CD14-positive monocyte (primary cell): ENCODE results near the gene ERC1. TPM values are rescaled to one million over a fixed set of nuclear protein-coding genes. Genes with fewer than 3 reads are reported as not detected.

ENCODE experiments used
- DNase-seq, 3 donors: peaks; one replicate each; pipeline ENCODE4 v3.0.0-alpha.2; 2011 to 2022
- H2AFZ ChIP-seq: 2 replicates; pipeline ENCODE4 v1.6.0; 2012; ENCODE audit warnings: mild to moderate bottlenecking, low read depth, low read length, inconsistent platforms; ENCODE audit not compliant: insufficient read depth, poor library complexity, severe bottlenecking
- H3K27ac ChIP-seq, 2 donors: 1 replicate in 1 of 2; 2 replicates in 1 of 2; pipeline ENCODE4 v1.5.1; 2012 to 2013; ENCODE audit warnings: low read length in 2 of 2, control low read depth in 1 of 2, inconsistent platforms in 1 of 2, low read depth in 1 of 2, mild to moderate bottlenecking in 1 of 2
- H3K27me3 ChIP-seq, 2 donors: one replicate each; pipeline versions ENCODE4 v1.6.0 to v1.6.1; 2011 to 2013; ENCODE audit warnings: low read length in 2 of 2; ENCODE audit not compliant: control insufficient read depth in 2 of 2, insufficient read depth in 2 of 2
- H3K36me3 ChIP-seq, 2 donors: replicated peaks in 1 of 2; 1 replicate in 1 of 2; 2 replicates in 1 of 2; pipeline versions ENCODE4 v1.5.1 to v1.6.1; 2012 to 2013; ENCODE audit warnings: low read length in 2 of 2, control low read depth in 1 of 2, inconsistent platforms in 1 of 2, mild to moderate bottlenecking in 1 of 2; ENCODE audit not compliant: insufficient read depth in 2 of 2, control insufficient read depth in 1 of 2
- H3K4me1 ChIP-seq, 2 donors: 1 replicate in 1 of 2; 2 replicates in 1 of 2; pipeline versions ENCODE4 v1.5.1 to v1.6.1; 2012 to 2013; ENCODE audit warnings: low read length in 2 of 2, control low read depth in 1 of 2, inconsistent platforms in 1 of 2, mild to moderate bottlenecking in 1 of 2, moderate library complexity in 1 of 2; ENCODE audit not compliant: insufficient read depth in 2 of 2, control insufficient read depth in 1 of 2
- H3K4me2 ChIP-seq: replicated peaks from 2 replicates; pipeline ENCODE3; 2012; ENCODE audit warnings: low read length, moderate library complexity, mild to moderate bottlenecking; ENCODE audit not compliant: poor library complexity, severe bottlenecking; ENCODE audit errors: extremely low read depth
- H3K4me3 ChIP-seq, 3 experiments: fragments of 200-600 bp in 1 of 3; sonication (generic) in 1 of 3; replicated peaks in 1 of 3; 1 replicate in 2 of 3; 2 replicates in 1 of 3; pipeline ENCODE4 v1.5.1; 2011 to 2013; ENCODE audit warnings: low read length in 3 of 3, mild to moderate bottlenecking in 3 of 3, control low read depth in 2 of 3, low read depth in 2 of 3, inconsistent platforms in 1 of 3, moderate library complexity in 1 of 3
- H3K79me2 ChIP-seq: 2 replicates; pipeline ENCODE4 v1.6.0; 2012; ENCODE audit warnings: mild to moderate bottlenecking, control low read depth, inconsistent platforms, low read length, moderate library complexity; ENCODE audit not compliant: insufficient read depth
- H3K9ac ChIP-seq: 2 replicates; pipeline ENCODE4 v1.6.0; 2017; ENCODE audit warnings: low read length, mild to moderate bottlenecking; ENCODE audit not compliant: insufficient read depth, poor library complexity, severe bottlenecking
- H3K9me3 ChIP-seq, 2 donors: replicated peaks in 1 of 2; 1 replicate in 1 of 2; 2 replicates in 1 of 2; pipeline versions ENCODE4 v1.5.1 to v1.6.1; 2012 to 2013; ENCODE audit warnings: low read length in 2 of 2, control low read depth in 1 of 2; ENCODE audit not compliant: control insufficient read depth in 1 of 2, insufficient read depth in 1 of 2
- H4K20me1 ChIP-seq: 2 replicates; pipeline ENCODE4 v1.6.0; 2012; ENCODE audit warnings: mild to moderate bottlenecking, low read length, control low read depth, moderate library complexity; ENCODE audit not compliant: insufficient read depth
- H3K27ac Mint-ChIP-seq, 7 donors: one replicate each; pipeline ENCODE4 v1.8.0; 2020; ENCODE audit warnings: mild to moderate bottlenecking in 7 of 7, mixed read lengths in 7 of 7, moderate library complexity in 6 of 7, inconsistent platforms in 2 of 7
- H3K27me3 Mint-ChIP-seq, 3 donors: one replicate each; pipeline ENCODE4 v1.8.0; 2021 to 2022; ENCODE audit warnings: low read depth in 3 of 3, mild to moderate bottlenecking in 3 of 3, mixed read lengths in 3 of 3, moderate library complexity in 3 of 3, inconsistent platforms in 1 of 3
- H3K36me3 Mint-ChIP-seq, 2 donors: one replicate each; pipeline ENCODE4 v1.8.0; 2020; ENCODE audit warnings: mixed read lengths in 2 of 2, inconsistent platforms in 1 of 2, mild to moderate bottlenecking in 1 of 2
- H3K4me1 Mint-ChIP-seq: one replicate; pipeline ENCODE4 v1.8.0; 2020; ENCODE audit warnings: mild to moderate bottlenecking, mixed read lengths
- H3K4me3 Mint-ChIP-seq, 2 donors: one replicate each; pipeline ENCODE4 v1.8.0; 2020; ENCODE audit warnings: mild to moderate bottlenecking in 2 of 2, mixed read lengths in 2 of 2, moderate library complexity in 1 of 2
- H3K9me3 Mint-ChIP-seq, 7 donors: one replicate each; pipeline ENCODE4 v1.8.0; 2020 to 2022; ENCODE audit warnings: mixed read lengths in 7 of 7, mild to moderate bottlenecking in 6 of 7, moderate library complexity in 6 of 7, inconsistent platforms in 2 of 7
- CTCF ChIP-seq: fragments of 200-600 bp; IDR thresholded peaks from one replicate; pipeline ENCODE4 v1.8.0; 2022; ENCODE audit warnings: antibody characterized with exemption, mild to moderate bottlenecking
- WGBS: methylation state at CpG from one replicate; pipeline ENCODE4 v1.1.5; 2013; ENCODE audit warnings: missing lambda C conversion rate; ENCODE audit not compliant: insufficient coverage; 5-methylcytosine and 5-hydroxymethylcytosine counted together
- intact Hi-C, 2 donors: fragments of 100-400 bp; cut with micrococcal nuclease; formaldehyde crosslinking; loops; one replicate each; pipeline versions ENCODE4 v1.15.0 to v1.15.1; 2023
- polyA plus RNA-seq, 3 donors: library from polyadenylated mRNA; depleted of rRNA in 1 of 3; unstranded in 2 of 3; stranded (reverse) in 1 of 3; fragments of 300-500 nt in 2 of 3; fragments of >200 nt in 1 of 3; fragmentation: Illumina TruSeq in 2 of 3; gene quantifications; 1 replicate in 2 of 3; 2 replicates in 1 of 3; pipeline ENCODE4 v1.2.3, GENCODE V29; 2012 to 2021

The ERC1 gene
- polyA plus RNA-seq, 3 donors = 4.0 to 14.3 (median 5.1) TPM

- Histone ChIP-seq H3K79me2 (peaks cover 80% of the 10 kb centered on the region), H3K27me3 (no peaks in the 10 kb centered on the region), H4K20me1 (peaks cover 18% of the 10 kb centered on the region), H2AFZ (no peak overlapping the region), H3K9me3 (no peaks in the 10 kb centered on the region), H3K27ac (no peak overlapping the region), H3K4me2 (no peak overlapping the region), H3K4me3 (no peak overlapping the region), H3K36me3 (peaks cover 0 to 8% of the 10 kb centered on the region in 2 donors), H3K9ac (no peak overlapping the region), H3K4me1 (peaks cover 30 to 41% of the 10 kb centered on the region in 2 donors)
- Mint-ChIP-seq H3K4me3 (no peak overlapping the region), H3K4me1 (peaks cover 49% of the 10 kb centered on the region), H3K27ac (peak overlapping the region in 3 of 7 donors; percentile 23 to 79 (median 76)), H3K27me3 (peaks cover 0 to 1% (median 0%) of the 10 kb centered on the region in 3 donors), H3K36me3 (peaks cover 4 to 18% of the 10 kb centered on the region in 2 donors), H3K9me3 (no peaks in the 10 kb centered on the region)
- TF ChIP-seq CTCF = no peak
- DNase-seq = no peak
- intact Hi-C loops = loop anchor here in 1 of 2 donors (10.0 kb wide), 1 partner anchor 242 kb away; the partner anchor contains the start of gene WNK1
- WGBS = 100% methylated on average over 3 of the region's 4 CpGs
Measured at GRCh38 chr12:996881-997280, 5.9 kb downstream of the ERC1 start.

GRCh38 chr12:997505-997904, 6.5 kb downstream of the ERC1 start:
- no peak overlapping the region for H3K4me2 ChIP-seq
- Mint-ChIP-seq H3K4me3 (no peak overlapping the region), H3K27ac (peak overlapping the region in 4 of 7 donors; percentile 2 to 55 (median 8))

More at GRCh38 chr12:997505-997904, 6.5 kb downstream of the ERC1 start:
- H3K36me3 Mint-ChIP-seq = peaks cover 4 to 18% of the 10 kb centered on the region in 2 donors
- DNase-seq = no peak
- H3K79me2 ChIP-seq = peaks cover 79% of the 10 kb centered on the region
- peaks cover 0 to 1% (median 0%) of the 10 kb centered on the region in 3 donors for H3K27me3 Mint-ChIP-seq
- peaks cover 0 to 8% of the 10 kb centered on the region in 2 donors for H3K36me3 ChIP-seq
- H3K4me1 ChIP-seq = peaks cover 24 to 39% of the 10 kb centered on the region in 2 donors
- H2AFZ ChIP-seq = no peak overlapping the region
- TF ChIP-seq CTCF = no peak
- intact Hi-C loops = loop anchor here in 1 of 2 donors (10.0 kb wide), 1 partner anchor 243 kb away; the partner anchor contains the start of gene WNK1
- peaks cover 47% of the 10 kb centered on the region for H3K4me1 Mint-ChIP-seq
- H3K27ac ChIP-seq = no peak overlapping the region
- no peak overlapping the region for H3K4me3 ChIP-seq
- H3K9me3 Mint-ChIP-seq = no peaks in the 10 kb centered on the region
- WGBS = 100% methylated on average over 1 of the region's 1 CpG
- no peak overlapping the region for H3K9ac ChIP-seq
- H4K20me1 ChIP-seq = peaks cover 24% of the 10 kb centered on the region
- H3K9me3 ChIP-seq = no peaks in the 10 kb centered on the region
- no peaks in the 10 kb centered on the region for H3K27me3 ChIP-seq
